Osteocyte (in vitro differentiated cells): ENCODE data around the gene TLK2. TPM values are rescaled to one million over a fixed set of nuclear protein-coding genes. Genes with fewer than 3 reads are reported as not detected.
"Not testable (repeated sequence)": the region's sequence is repeated elsewhere in the genome, so short reads cannot be mapped to it uniquely, and the experiment has no call there.

Experiments
- DNase-seq: peaks from one replicate; pipeline ENCODE4 v3.0.0; 2021; ENCODE audit warnings: mixed read lengths; ENCODE audit not compliant: unreplicated experiment; ENCODE audit errors: extremely low spot score
- H3K27ac Mint-ChIP-seq: one replicate; pipeline ENCODE4 v1.8.0; 2021; ENCODE audit warnings: mild to moderate bottlenecking, mixed read lengths; ENCODE audit not compliant: unreplicated experiment
- H3K27me3 Mint-ChIP-seq: one replicate; pipeline ENCODE4 v1.8.0; 2021; ENCODE audit warnings: mixed read lengths; ENCODE audit not compliant: unreplicated experiment
- H3K36me3 Mint-ChIP-seq: one replicate; pipeline ENCODE4 v1.8.0; 2021; ENCODE audit warnings: mixed read lengths; ENCODE audit not compliant: unreplicated experiment
- H3K4me1 Mint-ChIP-seq: one replicate; pipeline ENCODE4 v1.8.0; 2021; ENCODE audit warnings: mixed read lengths; ENCODE audit not compliant: unreplicated experiment
- H3K4me3 Mint-ChIP-seq: one replicate; pipeline ENCODE4 v1.8.0; 2021; ENCODE audit warnings: mild to moderate bottlenecking, moderate library complexity, mixed read lengths; ENCODE audit not compliant: unreplicated experiment
- H3K9me3 Mint-ChIP-seq: one replicate; pipeline ENCODE4 v1.8.0; 2021; ENCODE audit warnings: mixed read lengths; ENCODE audit not compliant: unreplicated experiment
- total RNA-seq: library from RNA; stranded (reverse); gene quantifications from 2 replicates; pipeline ENCODE4 v1.2.1, GENCODE V29; 2021
- TF ChIP-seq, protein P1 (sequence below): fragments of 200-600 bp; sonication (generic); IDR thresholded peaks from 2 replicates; pipeline ENCODE4 v1.5.0; 2021; ENCODE audit warnings: antibody characterized with exemption, mild to moderate bottlenecking, moderate library complexity

Gene TLK2
- total RNA-seq, 1 donor from 2014 or later, result 51.9 TPM

DNA sequence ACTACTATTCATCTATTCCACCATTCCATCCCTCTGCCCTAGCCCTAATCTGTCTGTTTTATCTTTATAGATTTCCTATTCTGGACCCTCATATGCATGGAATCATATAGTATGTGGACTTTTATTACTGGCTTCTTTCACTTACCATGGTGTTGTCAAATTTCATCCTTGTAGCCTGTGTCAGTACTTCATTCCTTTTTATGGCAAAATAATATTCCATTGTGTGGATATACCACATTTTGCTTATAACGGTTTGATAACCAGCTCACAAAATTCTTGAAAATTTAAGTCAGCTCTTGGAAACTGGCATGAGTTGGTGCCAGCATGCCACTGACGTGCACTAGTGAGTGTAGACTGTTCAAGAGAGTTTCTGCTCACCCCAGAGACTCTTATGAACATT, 118.5 kb downstream of the TLK2 start:
- DNase-seq, result no peak
- TF ChIP-seq, protein P1, sequence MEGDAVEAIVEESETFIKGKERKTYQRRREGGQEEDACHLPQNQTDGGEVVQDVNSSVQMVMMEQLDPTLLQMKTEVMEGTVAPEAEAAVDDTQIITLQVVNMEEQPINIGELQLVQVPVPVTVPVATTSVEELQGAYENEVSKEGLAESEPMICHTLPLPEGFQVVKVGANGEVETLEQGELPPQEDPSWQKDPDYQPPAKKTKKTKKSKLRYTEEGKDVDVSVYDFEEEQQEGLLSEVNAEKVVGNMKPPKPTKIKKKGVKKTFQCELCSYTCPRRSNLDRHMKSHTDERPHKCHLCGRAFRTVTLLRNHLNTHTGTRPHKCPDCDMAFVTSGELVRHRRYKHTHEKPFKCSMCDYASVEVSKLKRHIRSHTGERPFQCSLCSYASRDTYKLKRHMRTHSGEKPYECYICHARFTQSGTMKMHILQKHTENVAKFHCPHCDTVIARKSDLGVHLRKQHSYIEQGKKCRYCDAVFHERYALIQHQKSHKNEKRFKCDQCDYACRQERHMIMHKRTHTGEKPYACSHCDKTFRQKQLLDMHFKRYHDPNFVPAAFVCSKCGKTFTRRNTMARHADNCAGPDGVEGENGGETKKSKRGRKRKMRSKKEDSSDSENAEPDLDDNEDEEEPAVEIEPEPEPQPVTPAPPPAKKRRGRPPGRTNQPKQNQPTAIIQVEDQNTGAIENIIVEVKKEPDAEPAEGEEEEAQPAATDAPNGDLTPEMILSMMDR, result no peak
- peaks cover 28% of the 10 kb centered on the region for H3K4me1 Mint-ChIP-seq
- H3K27ac Mint-ChIP-seq, result no peak overlapping the region
- no peaks in the 10 kb centered on the region for H3K27me3 Mint-ChIP-seq
- peaks cover 52% of the 10 kb centered on the region for H3K36me3 Mint-ChIP-seq
- peaks cover 6% of the 10 kb centered on the region for H3K9me3 Mint-ChIP-seq
- H3K4me3 Mint-ChIP-seq, result no peak overlapping the region

DNA sequence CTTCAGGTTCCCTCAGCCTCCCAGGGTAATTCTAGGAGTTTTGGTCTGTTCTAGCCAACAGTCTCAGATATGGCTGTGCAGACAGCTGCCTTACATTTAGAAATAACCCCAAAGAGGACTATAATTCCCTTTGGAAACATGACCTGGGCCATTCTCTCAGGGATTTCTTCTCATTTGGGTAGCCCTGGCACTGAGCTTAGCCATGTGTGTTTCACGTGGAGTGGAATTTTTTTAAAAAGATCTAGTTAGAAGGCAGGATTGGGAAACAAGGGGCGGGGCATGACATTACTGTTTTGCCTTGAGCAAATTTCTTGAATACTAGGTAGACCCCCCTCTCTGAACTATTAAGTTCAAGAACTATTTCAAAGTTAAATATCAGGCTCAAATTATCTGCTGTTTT, 119.3 kb downstream of the TLK2 start:
- TF ChIP-seq, protein P1, result no peak
- Mint-ChIP-seq H3K36me3 (peaks cover 60% of the 10 kb centered on the region), H3K27me3 (no peaks in the 10 kb centered on the region), H3K9me3 (peaks cover 6% of the 10 kb centered on the region), H3K4me3 (no peak overlapping the region), H3K27ac (peak overlapping the region; percentile 67), H3K4me1 (peaks cover 20% of the 10 kb centered on the region)
- DNase-seq, result no peak

DNA sequence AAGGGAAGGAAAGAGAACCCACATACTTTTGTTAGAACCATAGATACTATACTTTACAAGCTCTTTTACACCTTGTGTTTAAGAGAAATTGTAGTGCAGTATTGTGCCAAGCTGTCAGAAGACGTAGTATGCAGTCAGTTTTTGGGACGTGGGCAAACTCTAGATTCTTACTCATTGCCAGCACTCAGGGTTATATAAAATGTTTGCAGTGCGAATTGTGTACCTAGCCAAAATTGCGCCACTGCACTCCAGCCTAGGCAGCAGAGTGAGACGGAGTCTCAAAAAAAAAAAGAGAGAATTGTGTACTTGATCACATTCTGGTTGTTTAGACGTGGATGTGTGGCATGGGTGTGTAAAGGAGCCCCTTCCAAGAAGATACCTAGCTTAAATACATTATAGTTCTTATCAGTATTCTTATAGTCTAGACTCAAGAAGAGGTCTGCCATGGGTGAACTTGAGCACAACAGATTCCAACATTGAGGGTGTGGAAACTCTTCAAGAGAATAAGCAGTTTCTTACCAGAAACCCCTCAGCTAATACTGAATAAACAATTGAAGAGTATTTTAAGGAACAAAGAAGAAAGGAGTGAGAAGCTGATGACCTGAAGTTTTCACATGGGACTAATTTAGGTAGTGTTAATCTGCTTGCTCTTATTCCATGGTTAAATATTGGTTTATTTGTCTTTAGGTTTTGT, 121.5 kb downstream of the TLK2 start:
- Mint-ChIP-seq H3K9me3 (peaks cover 6% of the 10 kb centered on the region), H3K27me3 (no peaks in the 10 kb centered on the region), H3K4me3 (no peak overlapping the region), H3K27ac (peak overlapping the region; percentile 18), H3K36me3 (peaks cover 65% of the 10 kb centered on the region), H3K4me1 (peaks cover 17% of the 10 kb centered on the region)
- DNase-seq, result no peak
- TF ChIP-seq, protein P1, result no peak

DNA sequence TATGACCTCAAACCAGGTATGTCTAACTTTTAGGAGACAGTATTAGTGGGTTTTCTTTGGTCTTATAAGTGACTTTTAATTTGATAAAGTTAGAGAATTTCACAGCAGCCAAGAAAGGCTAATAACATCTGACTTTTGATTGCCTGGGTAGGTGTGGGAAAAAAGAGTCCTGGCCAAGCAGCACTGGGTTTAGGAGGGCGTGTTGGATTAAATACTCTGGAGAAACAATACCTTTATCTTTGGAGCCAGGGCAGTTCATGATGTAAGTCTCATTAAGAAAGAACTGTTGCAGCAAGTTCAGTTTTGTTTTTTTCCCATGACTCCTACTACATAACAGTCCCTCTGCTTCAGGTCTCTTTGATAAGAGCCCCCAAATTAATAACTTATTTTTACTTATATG, 122.2 kb downstream of the TLK2 start:
- Mint-ChIP-seq H3K27me3 (no peaks in the 10 kb centered on the region), H3K27ac (no peak overlapping the region), H3K9me3 (peaks cover 6% of the 10 kb centered on the region), H3K4me1 (peaks cover 17% of the 10 kb centered on the region), H3K4me3 (no peak overlapping the region), H3K36me3 (peaks cover 62% of the 10 kb centered on the region)
- TF ChIP-seq, protein P1, result no peak
- no peak for DNase-seq

DNA sequence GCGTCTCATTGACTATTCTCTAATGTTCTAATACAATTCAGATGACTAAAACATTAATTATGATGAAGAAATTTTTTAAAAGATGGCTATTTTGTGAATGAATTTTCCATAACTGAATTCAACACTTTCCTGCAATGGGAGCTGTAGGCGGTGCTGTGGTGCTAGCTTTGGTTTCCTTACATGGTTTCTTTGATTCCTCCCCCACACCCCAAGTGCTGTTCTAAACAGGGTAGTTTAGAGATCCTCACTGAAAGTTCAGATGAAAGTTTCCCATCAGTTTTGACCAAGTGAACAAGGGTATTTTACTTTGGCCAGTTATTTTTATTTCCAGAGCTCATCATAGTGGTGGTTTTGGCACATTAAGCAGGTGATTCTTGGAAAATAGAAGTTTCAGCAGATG, 122.8 kb downstream of the TLK2 start:
- H3K36me3 Mint-ChIP-seq, result peaks cover 58% of the 10 kb centered on the region
- TF ChIP-seq, protein P1, result no peak
- H3K4me1 Mint-ChIP-seq, result peaks cover 17% of the 10 kb centered on the region
- no peaks in the 10 kb centered on the region for H3K27me3 Mint-ChIP-seq
- no peak overlapping the region for H3K4me3 Mint-ChIP-seq
- no peak overlapping the region for H3K27ac Mint-ChIP-seq
- H3K9me3 Mint-ChIP-seq, result peaks cover 6% of the 10 kb centered on the region
- DNase-seq, result no peak

DNA sequence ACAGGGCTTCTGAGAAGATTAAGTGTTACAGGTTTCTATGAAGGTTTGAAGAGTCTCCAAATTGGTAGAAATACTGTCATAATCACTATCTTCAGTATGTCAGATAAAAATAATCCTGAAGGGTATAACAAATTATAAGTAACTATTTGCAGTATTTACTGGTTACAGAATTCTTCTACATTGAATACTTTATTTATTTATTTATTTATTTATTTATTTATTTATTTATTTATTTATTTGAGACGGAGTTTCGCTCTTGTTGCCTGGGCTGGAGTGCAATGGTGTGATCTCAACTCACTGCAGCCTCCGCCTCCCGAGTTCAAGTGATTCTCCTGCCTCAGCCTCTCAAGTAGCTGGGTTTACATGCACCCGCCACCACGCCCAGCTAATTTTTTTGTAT, 125.2 kb downstream of the TLK2 start:
- peaks cover 59% of the 10 kb centered on the region for H3K36me3 Mint-ChIP-seq
- not testable (repeated sequence) for H3K9me3 Mint-ChIP-seq

More for the DNA sequence above, 125.2 kb downstream of the TLK2 start:
- H3K4me1 Mint-ChIP-seq, H3K27me3 Mint-ChIP-seq, H3K4me3 Mint-ChIP-seq, H3K27ac Mint-ChIP-seq, DNase-seq: not testable (repeated sequence)
